ENCODE data around the gene IGLL5.
"Not testable (repeated sequence)": the region's sequence is repeated elsewhere in the genome, so short reads cannot be mapped to it uniquely, and the experiment has no call there.

The IGLL5 gene

GRCh38 chr22:22913989-22914388, 26.4 kb downstream of the IGLL5 start:
- peak; percentile 19 for ATAC-seq (replicated peaks)
- H3K36me3 Mint-ChIP-seq (ENCODE audit: insufficient read depth), result peaks cover 5% of the 10 kb centered on the region
- peaks cover 18 to 59% of the 10 kb centered on the region in 2 donors for H3K27me3 Mint-ChIP-seq
- H3K4me1 Mint-ChIP-seq (ENCODE audit: low read depth in 2 of 2), result peaks cover 3 to 5% of the 10 kb centered on the region in 2 donors
- no peaks in the 10 kb centered on the region for H3K9me3 Mint-ChIP-seq
- H3K4me3 Mint-ChIP-seq, result no peak overlapping the region
- DNase-seq, result no peak
- H3K27ac Mint-ChIP-seq, result no peak overlapping the region

GRCh38 chr22:22914726-22915669, 27.4 kb downstream of the IGLL5 start:
- Mint-ChIP-seq H3K4me3 (no peak overlapping the region), H3K27me3 (peaks cover 13 to 51% of the 10 kb centered on the region in 2 donors), H3K9me3 (no peaks in the 10 kb centered on the region), H3K27ac (peak overlapping the region in 1 of 2 donors; percentile 53), H3K4me1 (ENCODE audit: low read depth in 2 of 2) (peaks cover 3% of the 10 kb centered on the region in 2 donors), H3K36me3 (ENCODE audit: insufficient read depth) (peaks cover 3% of the 10 kb centered on the region)
- ATAC-seq (replicated peaks), result no peak
- DNase-seq, result no peak

GRCh38 chr22:22915670-22916035, 28.0 kb downstream of the IGLL5 start:
- peaks cover 9 to 45% of the 10 kb centered on the region in 2 donors for H3K27me3 Mint-ChIP-seq
- no peaks in the 10 kb centered on the region for H3K9me3 Mint-ChIP-seq
- DNase-seq, result no peak
- no peak overlapping the region for H3K27ac Mint-ChIP-seq
- H3K36me3 Mint-ChIP-seq (ENCODE audit: insufficient read depth), result peaks cover 3% of the 10 kb centered on the region
- H3K4me1 Mint-ChIP-seq (ENCODE audit: low read depth in 2 of 2), result peaks cover 2 to 3% of the 10 kb centered on the region in 2 donors
- ATAC-seq (replicated peaks), result no peak
- H3K4me3 Mint-ChIP-seq, result no peak overlapping the region

GRCh38 chr22:22916215-22916951, 28.8 kb downstream of the IGLL5 start:
- H3K4me1 Mint-ChIP-seq (ENCODE audit: low read depth in 2 of 2), result peaks cover 2 to 3% of the 10 kb centered on the region in 2 donors

GRCh38 chr22:22916952-22917290, 29.3 kb downstream of the IGLL5 start:
- peaks cover 8 to 32% of the 10 kb centered on the region in 2 donors for H3K27me3 Mint-ChIP-seq
- peak overlapping the region in 1 of 2 donors; percentile 26 for H3K27ac Mint-ChIP-seq
- no peaks in the 10 kb centered on the region for H3K9me3 Mint-ChIP-seq
- no peak overlapping the region for H3K4me3 Mint-ChIP-seq
- no peak for DNase-seq
- ATAC-seq (replicated peaks), result no peak
- H3K36me3 Mint-ChIP-seq (ENCODE audit: insufficient read depth), result peaks cover 3% of the 10 kb centered on the region
- H3K4me1 Mint-ChIP-seq (ENCODE audit: low read depth in 2 of 2), result peaks cover 2 to 3% of the 10 kb centered on the region in 2 donors

More at GRCh38 chr22:22916215-22916951, 28.8 kb downstream of the IGLL5 start:
- H3K36me3 Mint-ChIP-seq (ENCODE audit: insufficient read depth), result peaks cover 3% of the 10 kb centered on the region
- peaks cover 8 to 37% of the 10 kb centered on the region in 2 donors for H3K27me3 Mint-ChIP-seq
- H3K9me3 Mint-ChIP-seq, result no peaks in the 10 kb centered on the region
- H3K27ac Mint-ChIP-seq, result peak overlapping the region in 1 of 2 donors; percentile 26
- ATAC-seq (replicated peaks) (no peak), DNase-seq (no peak)
- no peak overlapping the region for H3K4me3 Mint-ChIP-seq

- H3K4me3 Mint-ChIP-seq, result no peak overlapping the region
- peaks cover 8 to 31% of the 10 kb centered on the region in 2 donors for H3K27me3 Mint-ChIP-seq
- no peaks in the 10 kb centered on the region for H3K9me3 Mint-ChIP-seq
- DNase-seq, result no peak
- no peak overlapping the region for H3K27ac Mint-ChIP-seq
- ATAC-seq (replicated peaks), result no peak
- peaks cover 3% of the 10 kb centered on the region for H3K36me3 Mint-ChIP-seq (ENCODE audit: insufficient read depth)
- peaks cover 2 to 3% of the 10 kb centered on the region in 2 donors for H3K4me1 Mint-ChIP-seq (ENCODE audit: low read depth in 2 of 2)
Observed at GRCh38 chr22:22917377-22917776, 29.8 kb downstream of the IGLL5 start.

GRCh38 chr22:22918297-22918965, 30.8 kb downstream of the IGLL5 start:
- no peak overlapping the region for H3K27ac Mint-ChIP-seq
- peaks cover 2 to 3% of the 10 kb centered on the region in 2 donors for H3K4me1 Mint-ChIP-seq (ENCODE audit: low read depth in 2 of 2)
- H3K36me3 Mint-ChIP-seq (ENCODE audit: insufficient read depth), result peaks cover 3% of the 10 kb centered on the region
- peaks cover 8 to 31% of the 10 kb centered on the region in 2 donors for H3K27me3 Mint-ChIP-seq
- H3K4me3 Mint-ChIP-seq, result no peak overlapping the region
- ATAC-seq (replicated peaks) (no peak), DNase-seq (no peak)
- no peaks in the 10 kb centered on the region for H3K9me3 Mint-ChIP-seq

GRCh38 chr22:22919041-22919440, 31.4 kb downstream of the IGLL5 start:
- no peak for ATAC-seq (replicated peaks)
- peaks cover 2 to 3% of the 10 kb centered on the region in 2 donors for H3K4me1 Mint-ChIP-seq (ENCODE audit: low read depth in 2 of 2)
- H3K27me3 Mint-ChIP-seq, result peaks cover 8 to 30% of the 10 kb centered on the region in 2 donors
- H3K36me3 Mint-ChIP-seq (ENCODE audit: insufficient read depth), result peaks cover 3% of the 10 kb centered on the region
- no peak overlapping the region for H3K27ac Mint-ChIP-seq
- H3K4me3 Mint-ChIP-seq, result no peak overlapping the region
- no peaks in the 10 kb centered on the region for H3K9me3 Mint-ChIP-seq
- no peak for DNase-seq

GRCh38 chr22:22920104-22920654, 32.6 kb downstream of the IGLL5 start:
- Mint-ChIP-seq H3K4me3 (no peak overlapping the region), H3K4me1 (ENCODE audit: low read depth in 2 of 2) (no peaks in the 10 kb centered on the region), H3K9me3 (no peaks in the 10 kb centered on the region), H3K27me3 (peaks cover 8 to 23% of the 10 kb centered on the region in 2 donors), H3K36me3 (ENCODE audit: insufficient read depth) (peaks cover 3% of the 10 kb centered on the region), H3K27ac (no peak overlapping the region)
- ATAC-seq (replicated peaks), result no peak
- no peak for DNase-seq

GRCh38 chr22:22920910-22921550, 33.4 kb downstream of the IGLL5 start:
- peaks cover 8 to 17% of the 10 kb centered on the region in 2 donors for H3K27me3 Mint-ChIP-seq
- no peak for ATAC-seq (replicated peaks)

GRCh38 chr22:22921575-22921974, 34.0 kb downstream of the IGLL5 start:
- peaks cover 3 to 12% of the 10 kb centered on the region in 2 donors for H3K27me3 Mint-ChIP-seq
- no peaks in the 10 kb centered on the region for H3K9me3 Mint-ChIP-seq
- H3K4me3 Mint-ChIP-seq, result no peak overlapping the region
- H3K36me3 Mint-ChIP-seq (ENCODE audit: insufficient read depth), result peaks cover 3% of the 10 kb centered on the region
- DNase-seq (no peak), ATAC-seq (replicated peaks) (no peak)
- no peak overlapping the region for H3K27ac Mint-ChIP-seq
- H3K4me1 Mint-ChIP-seq (ENCODE audit: low read depth in 2 of 2), result peaks cover 0 to 4% of the 10 kb centered on the region in 2 donors

More at GRCh38 chr22:22920910-22921550, 33.4 kb downstream of the IGLL5 start:
- Mint-ChIP-seq H3K4me1 (ENCODE audit: low read depth in 2 of 2) (no peaks in the 10 kb centered on the region), H3K9me3 (no peaks in the 10 kb centered on the region), H3K4me3 (no peak overlapping the region), H3K36me3 (ENCODE audit: insufficient read depth) (peaks cover 3% of the 10 kb centered on the region), H3K27ac (no peak overlapping the region)
- DNase-seq, result no peak

GRCh38 chr22:22922092-22922953, 34.7 kb downstream of the IGLL5 start:
- peak overlapping the region; percentile 30 to 32 for H3K27ac Mint-ChIP-seq
- H3K4me1 Mint-ChIP-seq (ENCODE audit: low read depth in 2 of 2); H3K36me3 Mint-ChIP-seq (ENCODE audit: insufficient read depth); H3K9me3 Mint-ChIP-seq; DNase-seq; ATAC-seq (replicated peaks); H3K27me3 Mint-ChIP-seq; H3K4me3 Mint-ChIP-seq: not testable (repeated sequence)
